Measurements from ENCODE around the gene OR10AG1. TPM values are rescaled to one million over a fixed set of nuclear protein-coding genes. Genes with fewer than 3 reads are reported as not detected.

Gene OR10AG1
- total and polyA plus RNA-seq, 10 of the 15 experiments (the other 5 are each of a cell fraction or from before 2014, with no cell fraction given): not detected

- no peaks in the 10 kb centered on the region for H3K36me3 ChIP-seq (ENCODE audit: control insufficient read depth in 2 of 2, insufficient read depth in 2 of 2, low read length in 1 of 2)
- BruUV-seq (replicated peaks): no TSS peak
- ChIA-PET CTCF (no interaction called here), RAD21 (ENCODE audit: unreplicated experiment) (no interaction called here), POLR2A (no interaction called here), SMC1A (ENCODE audit: uncharacterized antibody, unreplicated experiment) (no interaction called here)
- no peaks in the 10 kb centered on the region for H4K20me1 ChIP-seq (ENCODE audit: control insufficient read depth, insufficient read depth)
- FAIRE-seq (no peak), ATAC-seq (no peak), DNase-seq (ENCODE audit: low read depth, low spot score) (no peak)
- in situ Hi-C loops (cut with MboI) (no loop called here), intact Hi-C loops (cut with micrococcal nuclease; ENCODE audit: unreplicated experiment) (no loop called here)
- WGBS (ENCODE audit: insufficient coverage, insufficient replicate concordance, low lambda C conversion rate, missing lambda C conversion rate): 65% methylated on average over 3 of the region's 3 CpGs
- no peak overlapping the region for H2AFZ ChIP-seq (ENCODE audit: control insufficient read depth, low read depth, low read length)
- H3K9me3 ChIP-seq (replicated peaks; ENCODE audit: control insufficient read depth, insufficient read depth, low read length): no peaks in the 10 kb centered on the region
- H3K4me2 ChIP-seq (ENCODE audit: control insufficient read depth, insufficient read depth): no peak overlapping the region
- H3K27me3 ChIP-seq (replicated peaks in 1 of 2; ENCODE audit: control insufficient read depth in 2 of 2, insufficient read depth in 2 of 2, low read length in 1 of 2): no peaks in the 10 kb centered on the region
- H3K9ac ChIP-seq (ENCODE audit: control insufficient read depth, insufficient read depth, low read length): no peak overlapping the region
- no peak overlapping the region for H3K27ac ChIP-seq (ENCODE audit: control insufficient read depth, insufficient read depth)
- H3K4me3 ChIP-seq: no peak overlapping the region
- no peak for TF ChIP-seq ATF7 (IDR thresholded peaks at IDR 0.05; ENCODE audit: low read depth)
- TF ChIP-seq YBX1 (IDR thresholded peaks at IDR 0.05): no peak
- no peak for TF ChIP-seq SUZ12 (IDR thresholded peaks at IDR 0.05; ENCODE audit: unreplicated experiment)
- no peak for TF ChIP-seq IKZF1 (conservative IDR thresholded peaks at IDR 0.05)
- TF ChIP-seq SREBF2 (IDR thresholded peaks at IDR 0.05; ENCODE audit: low read length): no peak
- TF ChIP-seq RBBP5 (conservative IDR thresholded peaks at IDR 0.05): no peak
- TF ChIP-seq PRDM15 (CRISPR knock-in tag; IDR thresholded peaks at IDR 0.05): no peak
- no peak for TF ChIP-seq NR2C2 (IDR thresholded peaks at IDR 0.05; ENCODE audit: borderline replicate concordance, control insufficient read depth, insufficient read length, low read depth)
- TF ChIP-seq E2F8 (IDR thresholded peaks at IDR 0.05; ENCODE audit: low read depth, partially characterized antibody): no peak
- TF ChIP-seq TBL1XR1 (IDR thresholded peaks at IDR 0.05; ENCODE audit: low read depth, low read length): no peak
- H3K79me2 ChIP-seq (ENCODE audit: control insufficient read depth, insufficient read depth, low read length): no peaks in the 10 kb centered on the region
- H3K4me1 ChIP-seq (ENCODE audit: control insufficient read depth, insufficient read depth, low read length): no peaks in the 10 kb centered on the region
These were observed 1.2 kb upstream of the OR10AG1 start for GRCh38 chr11:55970935-55971334.

Data from GM12878 (cell line).